GM12874 (cell line): ENCODE measurements around the gene S100A11.

Experiments used
- TF ChIP-seq, protein P1 (sequence below): IDR thresholded peaks from 2 replicates; pipeline ENCODE4 v1.5.1; 2011; ENCODE audit warnings: low read depth, mild to moderate bottlenecking, control low read depth, low read length, moderate library complexity; ENCODE audit not compliant: insufficient read depth

S100A11 gene

DNA sequence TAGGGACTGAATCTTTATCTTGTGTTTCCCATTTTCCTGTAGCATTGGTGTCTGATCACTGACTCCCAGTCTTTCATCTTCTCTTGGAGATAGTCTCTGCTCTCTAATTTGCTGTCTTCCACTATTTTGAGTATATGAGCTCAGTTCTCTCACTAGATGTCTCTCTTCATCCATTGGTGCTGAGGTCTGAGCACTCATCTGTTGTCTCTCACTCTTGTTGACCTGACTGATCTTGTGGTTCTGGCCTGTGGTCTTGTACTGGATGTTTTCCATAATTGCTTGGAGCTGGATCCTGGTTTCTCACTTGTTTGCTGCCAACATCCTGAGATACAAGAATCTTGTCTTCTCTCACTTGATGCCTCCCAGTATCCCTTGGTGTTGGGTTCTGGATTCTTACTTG lies 25.1 kb upstream of the S100A11 start:
- TF ChIP-seq, protein P1, sequence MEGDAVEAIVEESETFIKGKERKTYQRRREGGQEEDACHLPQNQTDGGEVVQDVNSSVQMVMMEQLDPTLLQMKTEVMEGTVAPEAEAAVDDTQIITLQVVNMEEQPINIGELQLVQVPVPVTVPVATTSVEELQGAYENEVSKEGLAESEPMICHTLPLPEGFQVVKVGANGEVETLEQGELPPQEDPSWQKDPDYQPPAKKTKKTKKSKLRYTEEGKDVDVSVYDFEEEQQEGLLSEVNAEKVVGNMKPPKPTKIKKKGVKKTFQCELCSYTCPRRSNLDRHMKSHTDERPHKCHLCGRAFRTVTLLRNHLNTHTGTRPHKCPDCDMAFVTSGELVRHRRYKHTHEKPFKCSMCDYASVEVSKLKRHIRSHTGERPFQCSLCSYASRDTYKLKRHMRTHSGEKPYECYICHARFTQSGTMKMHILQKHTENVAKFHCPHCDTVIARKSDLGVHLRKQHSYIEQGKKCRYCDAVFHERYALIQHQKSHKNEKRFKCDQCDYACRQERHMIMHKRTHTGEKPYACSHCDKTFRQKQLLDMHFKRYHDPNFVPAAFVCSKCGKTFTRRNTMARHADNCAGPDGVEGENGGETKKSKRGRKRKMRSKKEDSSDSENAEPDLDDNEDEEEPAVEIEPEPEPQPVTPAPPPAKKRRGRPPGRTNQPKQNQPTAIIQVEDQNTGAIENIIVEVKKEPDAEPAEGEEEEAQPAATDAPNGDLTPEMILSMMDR = no peak

DNA sequence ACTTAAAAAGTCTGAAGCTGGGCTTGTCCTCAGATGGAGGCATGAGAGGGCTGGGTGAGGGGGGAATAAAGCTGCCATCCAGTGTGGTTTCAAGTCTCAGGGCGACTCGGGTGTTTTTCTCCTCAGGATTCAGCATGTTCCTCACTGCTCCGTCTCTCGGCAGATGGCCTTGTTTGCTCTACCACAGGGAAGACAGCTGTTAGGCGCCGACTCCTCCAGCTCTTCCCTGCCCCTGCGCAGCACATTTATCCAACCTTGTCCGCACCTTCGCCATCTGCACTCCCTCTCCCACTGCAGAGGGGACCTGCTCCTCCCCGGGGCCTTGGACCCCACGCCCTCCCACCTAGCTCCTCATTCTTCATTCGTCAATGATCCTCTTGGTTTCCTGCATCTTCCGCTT lies 16.6 kb upstream of the S100A11 start:
- TF ChIP-seq, protein P1 = no peak

DNA sequence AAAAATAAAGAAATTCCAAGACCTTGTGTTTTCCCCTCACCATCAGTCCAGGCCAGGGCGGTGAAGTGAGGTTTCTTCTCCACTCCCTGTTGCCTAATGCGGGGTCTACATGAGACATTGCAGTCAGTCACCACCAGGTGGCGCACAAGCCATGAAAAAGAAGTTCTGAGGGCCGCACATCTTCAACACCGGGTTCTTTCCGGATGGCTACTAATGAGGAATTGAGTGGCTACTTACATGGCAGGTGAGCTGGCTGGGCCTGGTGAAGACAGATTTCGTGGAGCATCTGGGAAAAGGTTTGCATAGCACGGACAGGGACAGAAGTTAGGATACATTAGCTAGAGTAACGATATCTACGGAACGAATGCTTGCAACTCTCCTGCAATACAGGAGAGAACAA lies 15.8 kb upstream of the S100A11 start:
- TF ChIP-seq, protein P1 = peak; percentile 82

DNA sequence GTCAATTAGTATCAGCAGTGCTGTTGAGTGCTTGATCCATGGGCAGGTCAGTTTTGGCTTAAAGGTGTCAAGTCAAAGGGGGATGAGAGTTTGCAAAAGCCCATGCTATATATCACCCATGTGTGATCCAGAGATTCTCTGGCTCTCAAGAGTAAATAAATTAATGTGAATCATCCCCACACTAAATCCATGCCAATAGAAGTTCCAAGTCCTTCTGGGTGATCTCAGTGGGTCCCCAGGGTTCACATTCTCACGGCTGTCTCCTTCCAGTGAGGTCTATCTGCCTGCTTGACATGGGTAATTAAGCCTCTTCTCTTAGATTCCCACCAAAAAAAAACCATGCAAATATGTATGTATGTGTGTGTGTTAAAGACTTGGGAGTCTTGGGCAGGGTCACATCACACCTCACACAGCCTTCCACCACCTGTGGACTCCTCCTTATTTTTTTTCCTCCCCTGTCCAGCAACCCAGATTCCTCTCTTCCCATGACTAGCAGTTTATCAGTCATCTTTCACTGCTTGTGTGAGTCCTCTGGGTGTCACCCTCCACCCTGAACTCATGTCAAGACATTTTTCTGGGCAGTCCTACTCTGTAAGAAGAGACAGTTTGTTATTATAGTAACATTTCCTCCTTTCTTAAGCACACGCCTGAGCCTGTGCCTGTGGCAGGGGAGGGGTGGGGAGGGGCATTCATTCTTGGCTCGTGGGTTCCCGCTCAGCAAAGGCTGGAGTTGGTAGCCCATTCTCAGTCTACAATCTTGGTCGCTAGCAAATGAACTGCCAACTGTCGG lies 14.3 kb upstream of the S100A11 start:
- TF ChIP-seq, protein P1 = no peak

DNA sequence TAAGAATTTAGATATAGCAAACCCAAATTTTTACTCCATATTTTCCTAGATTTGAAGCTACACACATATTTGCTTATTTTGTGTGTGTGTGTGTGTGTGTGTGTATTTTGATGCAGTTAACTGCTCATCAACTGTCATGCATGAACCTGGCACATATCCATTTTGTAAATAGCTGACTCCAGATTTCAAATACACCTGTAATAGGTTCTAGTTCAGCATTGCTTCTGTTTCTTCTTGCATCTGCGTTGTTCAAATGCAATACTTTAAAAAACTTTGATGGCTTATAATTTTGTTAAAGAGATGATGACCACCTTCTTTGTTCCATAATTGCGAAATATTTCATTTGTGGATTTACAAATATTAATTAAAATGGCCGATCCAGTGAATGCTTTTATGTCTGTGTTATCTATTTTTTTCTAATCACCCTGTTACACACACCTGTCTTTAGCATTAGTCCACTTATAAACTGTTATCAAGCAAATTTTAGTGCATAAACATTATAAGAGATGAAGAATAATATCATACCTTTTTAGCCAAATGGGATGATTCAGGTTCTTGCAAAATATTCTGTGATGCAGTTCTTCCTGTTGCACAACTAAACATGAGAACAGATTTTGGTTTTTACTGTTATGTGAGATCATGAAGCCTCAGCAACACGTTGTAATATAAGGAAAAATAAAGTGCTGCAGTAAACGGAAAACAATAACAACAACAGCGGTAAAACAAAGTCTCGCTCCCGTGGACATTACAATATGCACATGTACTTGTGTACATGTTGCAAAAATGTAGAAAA lies 12.7 kb upstream of the S100A11 start:
- TF ChIP-seq, protein P1 = no peak

DNA sequence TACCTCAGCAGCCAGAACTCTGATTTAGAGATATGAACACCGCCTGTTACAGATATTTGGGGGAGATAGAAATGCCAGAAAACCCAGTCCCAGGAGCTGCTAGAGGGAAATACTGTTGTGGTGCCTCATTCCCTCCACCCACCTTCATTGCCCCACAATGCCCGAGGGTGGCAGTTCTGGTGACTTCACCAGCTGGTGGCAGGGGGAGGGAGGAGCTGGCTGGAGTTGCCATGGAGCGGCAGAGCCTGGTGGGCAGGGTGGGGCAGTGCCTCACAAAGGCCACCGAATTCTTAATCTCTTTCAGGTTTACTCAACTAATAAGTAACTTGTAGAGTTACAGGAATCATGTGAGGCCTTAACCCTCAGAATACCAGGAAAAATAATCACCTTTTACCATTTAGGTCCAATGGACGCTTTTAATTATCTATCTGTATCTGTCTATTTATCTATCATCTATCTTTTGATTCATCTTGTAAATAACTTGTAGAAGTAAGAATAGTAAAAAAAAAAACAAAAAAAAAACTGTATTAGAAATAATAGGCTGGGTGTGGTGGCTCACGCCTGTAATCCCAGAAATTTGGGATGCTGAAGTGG lies 11.7 kb upstream of the S100A11 start:
- TF ChIP-seq, protein P1 = no peak

DNA sequence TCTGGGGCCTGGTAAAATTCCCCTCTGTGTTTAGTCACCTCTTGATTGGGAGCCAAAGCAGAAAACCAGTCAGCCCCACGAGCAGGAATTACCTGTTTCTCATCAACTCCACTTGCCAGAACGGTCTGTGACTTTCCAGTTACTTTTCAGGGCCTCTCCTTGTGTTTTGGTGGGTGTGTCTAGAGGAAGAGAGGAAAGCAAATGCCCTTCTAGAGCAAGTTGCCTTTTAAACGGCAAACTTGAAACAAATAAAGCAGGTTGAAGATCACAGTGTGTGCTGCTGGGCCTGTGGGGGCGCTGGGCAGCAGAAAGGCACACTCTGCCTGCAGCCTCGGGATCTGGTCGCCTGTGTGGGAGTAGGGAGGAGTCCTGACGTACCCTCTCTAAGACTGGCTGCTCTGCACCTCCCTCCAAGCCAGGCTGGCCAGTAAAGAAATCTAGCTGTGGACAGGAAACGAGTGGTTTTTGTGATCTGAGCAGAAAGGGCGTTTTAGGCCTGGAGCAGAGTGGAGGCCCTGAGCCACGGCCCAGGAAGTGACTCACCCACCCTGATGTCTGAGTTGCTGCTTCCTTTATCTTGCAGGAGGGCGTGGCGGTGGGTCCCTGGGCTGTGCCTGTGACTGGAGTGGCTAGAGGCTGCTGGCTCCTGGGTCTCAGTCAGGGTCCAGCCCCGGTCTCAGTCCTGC lies 11.1 kb upstream of the S100A11 start:
- TF ChIP-seq, protein P1 = peak; percentile 71
